Mammary epithelial cell (primary cell): Measurements from ENCODE around the gene FKBP8.

Experiments used
- EZH2 ChIP-seq: IDR thresholded peaks from 2 replicates; pipeline ENCODE4 v1.6.1; 2012; ENCODE audit warnings: low read length, inconsistent platforms, borderline replicate concordance
- TF ChIP-seq, protein P1 (sequence below), 2 donors: IDR thresholded peaks in 1 of 2; conservative IDR thresholded peaks in 1 of 2; 2 replicates each; pipeline ENCODE4 v1.5.1; 2011 to 2012; ENCODE audit warnings: inconsistent platforms in 2 of 2, low read length in 2 of 2, mild to moderate bottlenecking in 2 of 2, control low read depth in 1 of 2, low read depth in 1 of 2; ENCODE audit not compliant: insufficient read depth in 1 of 2; ENCODE audit errors: extremely low read depth in 1 of 2

DNA sequence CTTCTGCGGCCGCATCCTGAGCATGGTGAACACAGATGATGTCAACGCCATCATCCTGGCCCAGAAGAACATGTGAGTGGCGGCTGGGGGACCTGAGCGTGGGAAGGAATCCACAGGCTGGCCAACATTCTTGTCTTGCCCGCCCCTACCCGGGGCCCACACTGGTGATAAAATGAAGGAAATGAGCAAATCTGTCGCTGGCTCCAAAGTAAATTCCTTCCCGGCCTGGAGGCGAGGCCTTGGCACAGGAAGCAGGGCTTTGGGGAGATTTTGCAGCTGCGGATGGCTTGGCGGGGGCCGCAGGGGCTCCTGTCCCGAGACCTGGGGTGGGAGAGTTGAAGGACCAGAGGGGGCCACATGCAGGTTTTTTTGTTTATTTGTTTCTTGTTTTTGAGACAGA, 18.7 kb upstream of the FKBP8 start:
- TF ChIP-seq, protein P1, sequence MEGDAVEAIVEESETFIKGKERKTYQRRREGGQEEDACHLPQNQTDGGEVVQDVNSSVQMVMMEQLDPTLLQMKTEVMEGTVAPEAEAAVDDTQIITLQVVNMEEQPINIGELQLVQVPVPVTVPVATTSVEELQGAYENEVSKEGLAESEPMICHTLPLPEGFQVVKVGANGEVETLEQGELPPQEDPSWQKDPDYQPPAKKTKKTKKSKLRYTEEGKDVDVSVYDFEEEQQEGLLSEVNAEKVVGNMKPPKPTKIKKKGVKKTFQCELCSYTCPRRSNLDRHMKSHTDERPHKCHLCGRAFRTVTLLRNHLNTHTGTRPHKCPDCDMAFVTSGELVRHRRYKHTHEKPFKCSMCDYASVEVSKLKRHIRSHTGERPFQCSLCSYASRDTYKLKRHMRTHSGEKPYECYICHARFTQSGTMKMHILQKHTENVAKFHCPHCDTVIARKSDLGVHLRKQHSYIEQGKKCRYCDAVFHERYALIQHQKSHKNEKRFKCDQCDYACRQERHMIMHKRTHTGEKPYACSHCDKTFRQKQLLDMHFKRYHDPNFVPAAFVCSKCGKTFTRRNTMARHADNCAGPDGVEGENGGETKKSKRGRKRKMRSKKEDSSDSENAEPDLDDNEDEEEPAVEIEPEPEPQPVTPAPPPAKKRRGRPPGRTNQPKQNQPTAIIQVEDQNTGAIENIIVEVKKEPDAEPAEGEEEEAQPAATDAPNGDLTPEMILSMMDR (conservative IDR thresholded peaks at IDR 0.05 in 1 of 2, IDR thresholded peaks at IDR 0.05 in 1 of 2; ENCODE audit: extremely low read depth in 1 of 2, insufficient read depth in 1 of 2, low read depth in 1 of 2, low read length in 2 of 2) = no peak
- TF ChIP-seq EZH2 = no peak
